Omental fat pad (tissue), 4 donors: Measurements from ENCODE around the gene RAPGEF4. TPM values are rescaled to one million over a fixed set of nuclear protein-coding genes. Genes with fewer than 3 reads are reported as not detected.

Source experiments
- ATAC-seq: fragments of 150-250 bp; one replicate; pipeline ENCODE4 v1.9.1; 2016; ENCODE audit warnings: mild to moderate bottlenecking, moderate library complexity; ENCODE audit not compliant: low FRiP score
- DNase-seq: peaks from one replicate; pipeline ENCODE4 v3.0.0-alpha.2; 2019; ENCODE audit warnings: low spot score
- total RNA-seq, 4 donors: library from RNA; depleted of rRNA; stranded (reverse); fragments of >200 nt; gene quantifications; one replicate each; pipeline ENCODE4 v1.1.0, GENCODE V29; 2016
- TF ChIP-seq, protein P1 (sequence below), 3 donors: fragments of 450-650 bp; IDR thresholded peaks; one replicate each; pipeline ENCODE4 v1.5.1; 2016 to 2017; ENCODE audit warnings: antibody characterized with exemption in 3 of 3, mild to moderate bottlenecking in 3 of 3, moderate library complexity in 2 of 3

The RAPGEF4 gene
- total RNA-seq, 4 donors from 2014 or later = 11.7 to 25.6 (median 20.0) TPM

GRCh38 chr2:172972005-172972619, 236.5 kb downstream of the RAPGEF4 start:
- DNase-seq (no peak), ATAC-seq (peak; percentile 80)
- TF ChIP-seq, protein P1, sequence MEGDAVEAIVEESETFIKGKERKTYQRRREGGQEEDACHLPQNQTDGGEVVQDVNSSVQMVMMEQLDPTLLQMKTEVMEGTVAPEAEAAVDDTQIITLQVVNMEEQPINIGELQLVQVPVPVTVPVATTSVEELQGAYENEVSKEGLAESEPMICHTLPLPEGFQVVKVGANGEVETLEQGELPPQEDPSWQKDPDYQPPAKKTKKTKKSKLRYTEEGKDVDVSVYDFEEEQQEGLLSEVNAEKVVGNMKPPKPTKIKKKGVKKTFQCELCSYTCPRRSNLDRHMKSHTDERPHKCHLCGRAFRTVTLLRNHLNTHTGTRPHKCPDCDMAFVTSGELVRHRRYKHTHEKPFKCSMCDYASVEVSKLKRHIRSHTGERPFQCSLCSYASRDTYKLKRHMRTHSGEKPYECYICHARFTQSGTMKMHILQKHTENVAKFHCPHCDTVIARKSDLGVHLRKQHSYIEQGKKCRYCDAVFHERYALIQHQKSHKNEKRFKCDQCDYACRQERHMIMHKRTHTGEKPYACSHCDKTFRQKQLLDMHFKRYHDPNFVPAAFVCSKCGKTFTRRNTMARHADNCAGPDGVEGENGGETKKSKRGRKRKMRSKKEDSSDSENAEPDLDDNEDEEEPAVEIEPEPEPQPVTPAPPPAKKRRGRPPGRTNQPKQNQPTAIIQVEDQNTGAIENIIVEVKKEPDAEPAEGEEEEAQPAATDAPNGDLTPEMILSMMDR (IDR thresholded peaks at IDR 0.05) = peak in 1 of 3 donors; percentile 32

GRCh38 chr2:172974762-172975161, 239.1 kb downstream of the RAPGEF4 start:
- DNase-seq (no peak), ATAC-seq (no peak)
- TF ChIP-seq, protein P1 (IDR thresholded peaks at IDR 0.05) = no peak

DNA sequence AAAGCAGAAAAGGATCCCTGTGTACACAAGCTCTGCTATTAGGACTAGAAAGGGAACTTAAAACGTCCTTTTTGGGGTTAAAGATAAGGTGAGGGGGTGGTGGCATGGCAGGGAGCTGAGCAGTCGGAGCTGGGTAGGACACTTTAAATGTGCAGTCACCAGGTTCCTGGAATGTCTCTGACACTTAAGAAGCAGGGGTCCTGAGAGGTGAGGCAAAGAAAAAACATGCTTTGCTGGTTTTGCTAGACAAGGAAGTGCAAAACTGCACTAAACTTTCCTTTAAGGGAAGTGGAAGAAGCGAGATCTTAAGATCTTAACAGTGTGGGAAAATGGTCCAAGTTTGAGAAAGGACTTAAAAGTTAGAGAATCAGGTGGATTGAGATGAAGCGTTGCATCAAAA, 240.5 kb downstream of the RAPGEF4 start:
- TF ChIP-seq, protein P1 (IDR thresholded peaks at IDR 0.05) = no peak
- ATAC-seq (no peak), DNase-seq (no peak)

DNA sequence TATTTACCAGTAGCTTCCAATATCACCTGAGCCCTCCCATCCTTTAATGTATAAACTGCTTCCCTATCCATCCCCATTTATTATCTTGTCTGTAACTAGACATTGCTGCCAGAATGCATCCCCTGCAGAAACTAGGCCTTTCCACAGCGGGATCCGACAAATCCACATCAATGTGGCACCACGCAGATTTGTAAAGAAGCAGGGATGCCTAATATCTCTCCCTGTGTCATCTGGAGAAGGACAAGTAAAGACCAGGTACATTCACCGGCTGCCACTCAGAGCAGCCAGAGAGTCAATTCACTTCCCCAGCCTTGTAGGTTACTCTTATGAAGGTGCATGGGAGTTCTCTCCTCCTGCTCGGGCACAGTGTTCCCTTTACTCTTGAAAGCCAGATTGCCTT, 241.2 kb downstream of the RAPGEF4 start:
- DNase-seq = no peak
- no peak for ATAC-seq
- TF ChIP-seq, protein P1 (IDR thresholded peaks at IDR 0.05) = no peak

GRCh38 chr2:172977270-172978062, 241.8 kb downstream of the RAPGEF4 start:
- ATAC-seq (no peak), DNase-seq (no peak)
- TF ChIP-seq, protein P1 (IDR thresholded peaks at IDR 0.05) = no peak

- TF ChIP-seq, protein P1 (IDR thresholded peaks at IDR 0.05) = no peak
- DNase-seq (no peak), ATAC-seq (no peak)
Measured at GRCh38 chr2:172978063-172978383, 242.4 kb downstream of the RAPGEF4 start.
